Measurements from ENCODE around the gene RANBP17.

GRCh38 chr5:171094356-171094755 is 232.5 kb downstream of the RANBP17 start:
- TF ChIP-seq CTCF (conservative IDR thresholded peaks at IDR 0.05; ENCODE audit: low read depth, low read length): no peak
- no peak for TF ChIP-seq EZH2 (IDR thresholded peaks at IDR 0.05; ENCODE audit: borderline replicate concordance, low read depth, low read length, poor library complexity, severe bottlenecking)

Data from A673 (cell line).